Adrenal gland (tissue), 12 donors: ENCODE data around the gene KATNB1. TPM values are rescaled to one million over a fixed set of nuclear protein-coding genes. Genes with fewer than 3 reads are reported as not detected.
A peak's percentile ranks its signal among the peaks of the same experiment; 100 is the strongest.

Experiments
- DNase-seq, 7 donors: peaks; one replicate each; pipeline ENCODE4 v3.0.0-alpha.2; 2019 to 2020
- H3K27ac ChIP-seq, 5 donors: fragments of 200-600 bp; sonication (generic) in 4 of 5; 1 replicate in 3 of 5; 2 replicates in 2 of 5; pipeline versions ENCODE4 v1.5.1 to v1.8.0; 2016 to 2020; ENCODE audit warnings: mild to moderate bottlenecking in 1 of 5
- H3K27me3 ChIP-seq: fragments of 200-600 bp; 2 replicates; pipeline ENCODE4 v1.8.0; 2021
- H3K36me3 ChIP-seq, 2 donors: fragments of 200-600 bp; replicated peaks in 1 of 2; 1 replicate in 1 of 2; 2 replicates in 1 of 2; pipeline versions ENCODE4 v1.5.1 to v1.8.0; 2018 to 2022
- H3K4me1 ChIP-seq, 2 donors: fragments of 200-600 bp; replicated peaks in 1 of 2; 1 replicate in 1 of 2; 2 replicates in 1 of 2; pipeline versions ENCODE4 v1.5.1 to v1.8.0; 2018 to 2021
- H3K4me3 ChIP-seq, 4 donors: fragments of 200-600 bp; sonication (generic) in 3 of 4; one replicate each; pipeline ENCODE4 v1.5.1; 2016 to 2018
- H3K9me3 ChIP-seq, 3 donors: fragments of 200-600 bp; sonication (generic) in 1 of 3; replicated peaks in 1 of 3; 1 replicate in 2 of 3; 2 replicates in 1 of 3; pipeline versions ENCODE4 v1.5.1 to v1.8.0; 2016 to 2021
- CTCF ChIP-seq, 6 experiments: fragments of 450-650 bp in 4 of 6; fragments of 200-600 bp in 2 of 6; sonication (generic) in 1 of 6; IDR thresholded peaks; 1 replicate in 5 of 6; 2 replicates in 1 of 6; pipeline versions ENCODE4 v1.5.1 to v1.8.0; 2016 to 2021; ENCODE audit warnings: antibody characterized with exemption in 6 of 6, mild to moderate bottlenecking in 2 of 6, moderate library complexity in 1 of 6
- POLR2A ChIP-seq, 2 donors: fragments of 450-650 bp; IDR thresholded peaks; one replicate each; pipeline ENCODE4 v1.6.1; 2017; ENCODE audit warnings: antibody characterized with exemption in 2 of 2, mild to moderate bottlenecking in 2 of 2, moderate library complexity in 1 of 2
- WGBS, 4 donors: extraction: QIAGEN DNeasy Blood & Tissue Kit in 2 of 4; methylation state at CpG; one replicate each; pipeline versions ENCODE4 v1.1.5 to v1.1.7; 2013 to 2017; 5-methylcytosine and 5-hydroxymethylcytosine counted together
- intact Hi-C, 2 donors: fragments of 100-400 bp; cut with DNase I; formaldehyde crosslinking; loops; one replicate each; pipeline versions ENCODE4 v1.14.1 to v1.15.0; 2022 to 2023
- polyA plus RNA-seq, 3 donors: library from polyadenylated mRNA; stranded (reverse); fragments of 200-250 nt in 2 of 3; fragments of 350-450 nt in 1 of 3; fragmentation: Illumina TruSeq in 1 of 3; extraction: RNeasy Lipid Tissue Mini Kit (QIAGEN cat#74804) in 1 of 3; gene quantifications; one replicate each; pipeline ENCODE4 v1.2.3, GENCODE V29; 2013 to 2014
- total RNA-seq, 9 donors: library from RNA; depleted of rRNA in 4 of 9; stranded (reverse); fragments of >200 nt in 4 of 9; fragments of 120-200 nt in 1 of 9; fragmentation: NEBNext Ultra II Directional in 1 of 9; extraction: Animal tissue kit (Norgen Biotek cat#: 25700) in 1 of 9; gene quantifications; one replicate each; pipeline versions ENCODE4 v1.1.0 to v1.2.4, GENCODE V29; 2013 to 2023
- donor health status: healthy with polysubstance abuse.
- donor health status: Bipolar disorder and iron deficiency.
- donor health status: DM: yes; HTN: yes; CAD: no.
- donor health status: DM: no; HTN: no; CAD: no.
- donor health status: DM: no; HTN: no; CAD: no.
- donor health status: DM: yes; HTN: yes; CAD: no.

Gene KATNB1
- total and polyA plus RNA-seq, 12 donors: 12.9 to 85.6 (median 21.0) TPM

DNA sequence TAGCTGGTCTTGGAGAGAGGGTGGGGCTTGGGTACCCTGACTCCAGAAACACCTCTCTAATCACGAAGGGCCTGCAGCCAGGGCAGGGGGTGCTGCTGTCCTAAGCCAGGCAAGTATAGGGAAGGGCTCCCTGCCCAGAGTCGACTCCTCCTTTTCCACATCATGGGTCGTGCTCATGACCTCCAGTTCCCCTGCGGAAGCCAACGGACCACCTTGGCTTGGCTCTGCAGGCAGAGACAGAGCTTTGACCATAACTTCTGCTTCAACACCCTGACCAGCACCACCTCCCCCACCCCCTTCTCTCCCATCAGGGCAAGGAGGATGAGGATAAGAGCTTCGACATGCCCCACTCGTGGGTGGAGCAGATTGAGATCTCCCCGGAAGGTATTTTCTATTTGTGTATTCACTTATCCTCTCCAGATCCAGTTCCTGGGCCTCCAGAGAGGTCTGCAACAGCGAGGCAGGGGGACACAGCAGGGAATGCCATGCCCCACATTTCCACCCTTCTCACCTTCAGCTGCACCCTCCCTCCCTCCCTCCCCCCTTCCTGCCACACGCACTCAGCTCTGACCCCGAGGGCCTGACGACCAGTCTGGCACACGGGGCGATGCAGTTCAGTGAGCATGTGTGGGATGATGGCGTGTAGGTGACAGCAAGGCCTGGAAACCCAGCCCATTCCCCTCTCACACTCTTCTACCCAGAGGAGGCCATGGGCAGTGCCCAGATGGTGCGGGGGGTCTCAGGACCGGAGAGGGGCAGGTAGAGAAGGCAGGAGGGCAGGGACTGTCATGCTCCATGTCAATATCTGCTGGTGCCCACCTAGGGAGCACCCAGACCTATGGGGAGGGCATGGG lies 14.0 kb upstream of the KATNB1 start:
- no peak for DNase-seq
- WGBS, 4 donors: 73 to 81% (median 76%) methylated on average over 13 to 17 of the region's 17 CpGs

GRCh38 chr16:57722210-57722499 lies 13.4 kb upstream of the KATNB1 start:
- Histone ChIP-seq H3K27me3 (no peaks in the 10 kb centered on the region), H3K27ac (no peak overlapping the region), H3K4me1 (no peaks in the 10 kb centered on the region), H3K4me3 (no peak overlapping the region), H3K9me3 (no peaks in the 10 kb centered on the region), H3K36me3 (no peaks in the 10 kb centered on the region)
- TF ChIP-seq POLR2A (IDR thresholded peaks at IDR 0.05) (no peak), CTCF (IDR thresholded peaks at IDR 0.05) (no peak)
- intact Hi-C loops: loop anchor here (10.0 kb wide), 1 partner anchor 147 kb away; no protein-coding TSS in a partner anchor
- WGBS, 4 donors: 86 to 95% (median 91%) methylated on average over 1 to 2 of the region's 2 CpGs
- DNase-seq: no peak

More for the DNA sequence above, 14.0 kb upstream of the KATNB1 start:
- H3K9me3 ChIP-seq: no peaks in the 10 kb centered on the region
- TF ChIP-seq POLR2A (IDR thresholded peaks at IDR 0.05): no peak
- no peak for TF ChIP-seq CTCF (IDR thresholded peaks at IDR 0.05)
- no peaks in the 10 kb centered on the region for H3K36me3 ChIP-seq
- intact Hi-C loops: loop anchor here (10.0 kb wide), 1 partner anchor 147 kb away; no protein-coding TSS in a partner anchor
- H3K27me3 ChIP-seq: no peaks in the 10 kb centered on the region
- no peak overlapping the region for H3K27ac ChIP-seq
- no peaks in the 10 kb centered on the region for H3K4me1 ChIP-seq
- H3K4me3 ChIP-seq: no peak overlapping the region

GRCh38 chr16:57722651-57723050 lies 12.9 kb upstream of the KATNB1 start:
- no peak for TF ChIP-seq POLR2A (IDR thresholded peaks at IDR 0.05)
- TF ChIP-seq CTCF (IDR thresholded peaks at IDR 0.05): no peak
- H3K27me3 ChIP-seq: no peaks in the 10 kb centered on the region
- DNase-seq: no peak
- no peak overlapping the region for H3K4me3 ChIP-seq
- 75 to 88% (median 81%) methylated on average over 11 of the region's 11 CpGs for WGBS, 4 donors
- H3K4me1 ChIP-seq: no peaks in the 10 kb centered on the region
- H3K36me3 ChIP-seq: no peaks in the 10 kb centered on the region
- no peak overlapping the region for H3K27ac ChIP-seq
- intact Hi-C loops: loop anchor here (10.0 kb wide), 1 partner anchor 148 kb away; no protein-coding TSS in a partner anchor
- H3K9me3 ChIP-seq: no peaks in the 10 kb centered on the region

GRCh38 chr16:57723170-57723569 lies 12.4 kb upstream of the KATNB1 start:
- no peak overlapping the region for H3K4me3 ChIP-seq
- H3K36me3 ChIP-seq: no peaks in the 10 kb centered on the region
- no peak overlapping the region for H3K27ac ChIP-seq
- 47 to 83% (median 72%) methylated on average over 6 to 7 of the region's 7 CpGs for WGBS, 4 donors
- no peaks in the 10 kb centered on the region for H3K4me1 ChIP-seq
- H3K27me3 ChIP-seq: no peaks in the 10 kb centered on the region
- H3K9me3 ChIP-seq: no peaks in the 10 kb centered on the region
- TF ChIP-seq CTCF (IDR thresholded peaks at IDR 0.05) (peak in 2 of 6 experiments; percentile 17 to 32), POLR2A (IDR thresholded peaks at IDR 0.05) (no peak)
- peak in 1 of 7 donors; percentile 17 for DNase-seq
- intact Hi-C loops: loop anchor here (10.0 kb wide), 1 partner anchor 148 kb away; no protein-coding TSS in a partner anchor
